Prostate gland (tissue), 2 donors: ENCODE data around the gene NYAP2. TPM values are rescaled to one million over a fixed set of nuclear protein-coding genes. Genes with fewer than 3 reads are reported as not detected.

Experiments
- DNase-seq: peaks from one replicate; pipeline ENCODE4 v3.0.0-alpha.2; 2019; ENCODE audit warnings: low spot score
- H3K27ac ChIP-seq, 2 donors: fragments of 200-600 bp; sonication (generic); 2 replicates each; pipeline ENCODE4 v1.5.1; 2017 to 2019
- H3K27me3 ChIP-seq: fragments of 200-600 bp; sonication (generic); replicated peaks from 2 replicates; pipeline ENCODE4 v1.5.1; 2019; ENCODE audit not compliant: insufficient read depth
- H3K36me3 ChIP-seq, 2 donors: fragments of 200-600 bp; sonication (generic); 1 replicate in 1 of 2; 2 replicates in 1 of 2; pipeline versions ENCODE4 v1.5.1 to v1.8.1; 2017 to 2019
- H3K4me1 ChIP-seq: fragments of 200-600 bp; sonication (generic); replicated peaks from 2 replicates; pipeline ENCODE4 v1.5.1; 2019
- H3K4me3 ChIP-seq, 2 donors: fragments of 200-600 bp; sonication (generic); 2 replicates each; pipeline ENCODE4 v1.5.1; 2017 to 2019
- H3K9me3 ChIP-seq: fragments of 200-600 bp; sonication (generic); 2 replicates; pipeline ENCODE4 v1.5.1; 2017
- POLR2A ChIP-seq: fragments of 450-650 bp; IDR thresholded peaks from one replicate; pipeline ENCODE4 v1.6.1; 2016; ENCODE audit warnings: antibody characterized with exemption, mild to moderate bottlenecking
- POLR2AphosphoS5 ChIP-seq: sonication (generic); formaldehyde crosslinking; IDR thresholded peaks from one replicate; pipeline ENCODE4 v1.6.1; 2017; ENCODE audit warnings: antibody characterized with exemption
- WGBS: methylation state at CpG from one replicate; pipeline ENCODE4 v1.1.5; 2018; 5-methylcytosine and 5-hydroxymethylcytosine counted together
- intact Hi-C: fragments of 100-400 bp; cut with DNase I; formaldehyde crosslinking; loops from one replicate; pipeline ENCODE4 v1.14.2; 2022
- total RNA-seq, 2 donors: library from RNA; depleted of rRNA; stranded (reverse); fragments of >200 nt; gene quantifications; one replicate each; pipeline ENCODE4 v1.1.0, GENCODE V29; 2016
- TF ChIP-seq, protein P1 (sequence below), 4 experiments: fragments of 200-600 bp in 2 of 4; fragments of 450-650 bp in 2 of 4; sonication (generic) in 2 of 4; IDR thresholded peaks; 1 replicate in 3 of 4; 2 replicates in 1 of 4; pipeline ENCODE4 v1.5.1; 2016 to 2019; ENCODE audit warnings: antibody characterized with exemption in 4 of 4, mild to moderate bottlenecking in 2 of 4, moderate library complexity in 2 of 4

Gene NYAP2
- total RNA-seq, 2 donors from 2014 or later, result 0.14 TPM; not detected in 1

DNA sequence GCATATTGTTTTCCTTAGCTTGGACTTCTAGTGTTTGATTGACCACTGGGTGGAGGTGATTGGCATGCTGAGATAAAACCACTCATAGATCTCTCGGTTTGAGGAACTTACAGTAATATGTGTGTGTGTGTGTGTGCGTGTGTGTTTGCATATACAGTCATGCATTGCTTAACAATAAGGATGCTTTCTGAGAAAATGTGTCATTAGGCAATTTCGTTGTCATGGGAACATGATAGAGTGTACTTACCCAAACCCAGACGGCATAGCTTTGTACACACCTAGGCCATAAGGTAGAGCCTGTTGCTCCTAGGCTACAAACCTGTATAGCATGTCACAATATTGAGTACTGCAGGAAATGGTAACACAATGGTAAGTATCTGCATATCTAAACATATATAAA, 167.3 kb downstream of the NYAP2 start:
- DNase-seq, result no peak
- Histone ChIP-seq H3K27me3 (no peaks in the 10 kb centered on the region), H3K4me3 (no peak overlapping the region), H3K9me3 (no peaks in the 10 kb centered on the region), H3K36me3 (no peaks in the 10 kb centered on the region), H3K27ac (no peak overlapping the region), H3K4me1 (no peaks in the 10 kb centered on the region)
- intact Hi-C loops, result no loop called here
- no peak for TF ChIP-seq POLR2AphosphoS5
- no peak for TF ChIP-seq POLR2A
- TF ChIP-seq, protein P1, sequence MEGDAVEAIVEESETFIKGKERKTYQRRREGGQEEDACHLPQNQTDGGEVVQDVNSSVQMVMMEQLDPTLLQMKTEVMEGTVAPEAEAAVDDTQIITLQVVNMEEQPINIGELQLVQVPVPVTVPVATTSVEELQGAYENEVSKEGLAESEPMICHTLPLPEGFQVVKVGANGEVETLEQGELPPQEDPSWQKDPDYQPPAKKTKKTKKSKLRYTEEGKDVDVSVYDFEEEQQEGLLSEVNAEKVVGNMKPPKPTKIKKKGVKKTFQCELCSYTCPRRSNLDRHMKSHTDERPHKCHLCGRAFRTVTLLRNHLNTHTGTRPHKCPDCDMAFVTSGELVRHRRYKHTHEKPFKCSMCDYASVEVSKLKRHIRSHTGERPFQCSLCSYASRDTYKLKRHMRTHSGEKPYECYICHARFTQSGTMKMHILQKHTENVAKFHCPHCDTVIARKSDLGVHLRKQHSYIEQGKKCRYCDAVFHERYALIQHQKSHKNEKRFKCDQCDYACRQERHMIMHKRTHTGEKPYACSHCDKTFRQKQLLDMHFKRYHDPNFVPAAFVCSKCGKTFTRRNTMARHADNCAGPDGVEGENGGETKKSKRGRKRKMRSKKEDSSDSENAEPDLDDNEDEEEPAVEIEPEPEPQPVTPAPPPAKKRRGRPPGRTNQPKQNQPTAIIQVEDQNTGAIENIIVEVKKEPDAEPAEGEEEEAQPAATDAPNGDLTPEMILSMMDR (IDR thresholded peaks at IDR 0.05), result no peak
- WGBS, result 64% methylated on average over 4 of the region's 4 CpGs

DNA sequence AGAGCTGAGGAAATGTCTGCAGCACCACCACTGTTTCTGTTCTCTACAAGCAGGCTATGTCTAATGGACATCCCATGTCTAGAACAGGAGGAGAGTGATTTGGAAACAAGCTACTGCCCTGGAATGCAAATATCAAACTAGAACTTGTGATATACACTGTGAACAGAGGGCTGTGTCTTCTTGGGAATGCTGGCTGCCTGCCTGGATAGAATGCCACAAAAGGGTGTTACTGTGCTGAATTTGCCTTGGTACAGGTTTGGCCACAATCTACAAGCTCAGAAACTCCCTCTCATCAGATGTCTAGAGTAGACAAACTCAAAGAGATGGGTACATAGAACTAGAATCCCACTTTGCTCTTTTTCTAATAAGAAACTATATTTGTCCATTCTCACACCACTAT, 170.5 kb downstream of the NYAP2 start:
- intact Hi-C loops, result no loop called here
- no peaks in the 10 kb centered on the region for H3K9me3 ChIP-seq
- TF ChIP-seq POLR2AphosphoS5, result no peak
- TF ChIP-seq, protein P1 (IDR thresholded peaks at IDR 0.05), result no peak
- TF ChIP-seq POLR2A, result no peak
- no peak overlapping the region for H3K4me3 ChIP-seq
- H3K36me3 ChIP-seq, result no peaks in the 10 kb centered on the region
- DNase-seq, result no peak
- no peaks in the 10 kb centered on the region for H3K27me3 ChIP-seq
- H3K4me1 ChIP-seq, result no peaks in the 10 kb centered on the region
- H3K27ac ChIP-seq, result no peak overlapping the region

DNA sequence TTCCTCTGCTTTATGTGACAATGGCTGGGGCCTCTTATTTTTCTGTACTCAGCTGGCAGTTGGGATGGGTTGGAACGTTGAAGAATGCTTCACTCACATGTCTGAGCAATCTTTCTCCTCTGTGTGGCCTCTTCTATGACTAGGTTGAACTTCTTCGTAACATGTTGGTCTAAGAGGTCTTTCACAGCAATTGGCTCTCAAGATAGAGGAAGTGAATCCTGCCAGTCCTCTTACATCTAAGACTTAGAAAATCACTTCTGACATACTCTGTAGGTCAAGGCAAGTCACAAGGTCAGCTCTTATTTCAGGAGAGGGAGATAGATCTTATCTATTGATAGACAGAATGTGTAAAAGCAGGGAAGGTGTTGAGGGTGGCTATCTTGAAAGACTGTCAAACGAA, 174.1 kb downstream of the NYAP2 start:
- Histone ChIP-seq H3K36me3 (no peaks in the 10 kb centered on the region), H3K4me3 (no peak overlapping the region), H3K9me3 (no peaks in the 10 kb centered on the region), H3K27me3 (no peaks in the 10 kb centered on the region), H3K27ac (no peak overlapping the region), H3K4me1 (no peaks in the 10 kb centered on the region)
- intact Hi-C loops, result no loop called here
- DNase-seq, result no peak
- WGBS, result 56% methylated on average over 3 of the region's 3 CpGs
- no peak for TF ChIP-seq POLR2A
- TF ChIP-seq, protein P1 (IDR thresholded peaks at IDR 0.05), result no peak
- TF ChIP-seq POLR2AphosphoS5, result no peak

DNA sequence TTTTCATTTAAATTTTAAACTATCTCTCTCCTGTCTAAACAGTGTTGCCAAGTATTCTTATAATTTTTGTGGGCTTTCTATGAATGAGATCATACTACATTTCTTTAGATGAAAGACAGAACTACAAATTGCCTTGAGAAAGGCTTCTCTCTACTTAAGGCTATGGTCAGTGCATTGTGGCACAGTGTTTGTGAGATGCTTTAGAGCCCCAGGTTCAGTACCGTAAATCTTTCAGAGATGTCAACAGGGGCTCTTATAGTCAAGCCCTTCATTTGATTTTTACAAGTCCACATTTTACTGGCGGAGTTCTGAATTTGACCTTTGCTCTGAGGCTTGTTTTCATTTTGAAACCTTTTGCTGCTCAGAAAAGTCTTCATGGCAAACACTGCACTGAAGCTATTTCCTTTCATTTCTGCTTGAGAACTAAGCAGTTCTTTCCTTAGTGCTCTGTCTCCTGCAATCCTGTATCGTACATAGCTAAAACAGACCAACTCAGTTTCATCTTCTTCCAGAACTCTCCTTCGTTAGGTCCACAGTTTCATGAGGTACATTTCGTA, 175.2 kb downstream of the NYAP2 start:
- Histone ChIP-seq H3K9me3 (no peaks in the 10 kb centered on the region), H3K36me3 (no peaks in the 10 kb centered on the region), H3K27me3 (no peaks in the 10 kb centered on the region), H3K4me3 (no peak overlapping the region), H3K4me1 (no peaks in the 10 kb centered on the region), H3K27ac (no peak overlapping the region)
- intact Hi-C loops, result no loop called here
- WGBS, result 46% methylated on average over 5 of the region's 5 CpGs
- no peak for TF ChIP-seq POLR2AphosphoS5
- TF ChIP-seq, protein P1 (IDR thresholded peaks at IDR 0.05), result no peak
- TF ChIP-seq POLR2A, result no peak
- DNase-seq, result no peak

DNA sequence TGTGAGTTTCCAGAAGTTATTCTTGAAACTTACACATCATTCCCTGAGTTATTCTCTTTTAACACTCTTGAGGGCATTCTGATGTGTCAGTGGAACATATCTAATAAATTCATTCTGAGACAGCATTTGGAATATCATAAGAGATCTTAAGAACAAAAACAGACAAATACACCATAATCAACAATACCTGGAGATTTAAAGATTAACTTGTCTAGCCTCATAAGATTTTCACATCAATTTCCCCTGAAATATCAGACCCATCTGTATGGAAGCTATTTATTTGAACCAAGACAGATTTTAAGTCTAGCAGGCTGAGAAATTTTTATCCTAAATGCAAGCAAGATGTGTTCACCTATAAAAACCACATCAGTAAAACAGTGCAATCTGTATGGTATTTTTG, 181.6 kb downstream of the NYAP2 start:
- TF ChIP-seq, protein P1 (IDR thresholded peaks at IDR 0.05), result no peak
- no peak for TF ChIP-seq POLR2AphosphoS5
- Histone ChIP-seq H3K4me1 (no peaks in the 10 kb centered on the region), H3K27me3 (no peaks in the 10 kb centered on the region), H3K9me3 (no peaks in the 10 kb centered on the region), H3K4me3 (no peak overlapping the region), H3K36me3 (no peaks in the 10 kb centered on the region), H3K27ac (no peak overlapping the region)
- intact Hi-C loops, result no loop called here
- DNase-seq, result no peak
